Upper lobe of left lung (tissue), 4 donors: ENCODE results near the gene DYNLT2B.

Experiments
- CTCF ChIP-seq, 6 experiments: fragments of 450-650 bp in 4 of 6; fragments of 200-600 bp in 2 of 6; sonication (generic) in 2 of 6; IDR thresholded peaks; one replicate each; pipeline ENCODE4 v1.5.1; 2016 to 2019; ENCODE audit warnings: antibody characterized with exemption in 6 of 6
- EP300 ChIP-seq, 4 donors: sonication (generic); formaldehyde crosslinking; IDR thresholded peaks; one replicate each; pipeline ENCODE4 v1.5.1; 2017; ENCODE audit warnings: antibody characterized with exemption in 4 of 4, control low read depth in 2 of 4
- POLR2A ChIP-seq, 4 donors: fragments of 450-650 bp; IDR thresholded peaks; one replicate each; pipeline ENCODE4 v1.5.1; 2016 to 2017; ENCODE audit warnings: antibody characterized with exemption in 4 of 4, mild to moderate bottlenecking in 2 of 4
- POLR2AphosphoS5 ChIP-seq, 2 donors: sonication (generic); formaldehyde crosslinking; IDR thresholded peaks; one replicate each; pipeline ENCODE4 v1.5.1; 2017; ENCODE audit warnings: antibody characterized with exemption in 2 of 2

GRCh38 chr3:196351541-196351940 lies 33.5 kb upstream of the DYNLT2B start:
- TF ChIP-seq CTCF (IDR thresholded peaks at IDR 0.05) (no peak), POLR2AphosphoS5 (IDR thresholded peaks at IDR 0.05) (no peak), POLR2A (IDR thresholded peaks at IDR 0.05) (no peak), EP300 (IDR thresholded peaks at IDR 0.05) (no peak)
